NB4 (cell line): ENCODE data around the gene ZMPSTE24.
"Not testable (repeated sequence)": the region's sequence is repeated elsewhere in the genome, so short reads cannot be mapped to it uniquely, and the experiment has no call there.

Experiments
- DNase-seq: peaks from one replicate; pipeline ENCODE4 v3.0.0; 2010; ENCODE audit warnings: low read depth
- H3K4me3 ChIP-seq: one replicate; pipeline ENCODE4 v1.5.1; 2011; ENCODE audit warnings: mild to moderate bottlenecking, low read depth, low read length, moderate library complexity
- CTCF ChIP-seq: IDR thresholded peaks from one replicate; pipeline ENCODE4 v1.5.1; 2012; ENCODE audit warnings: low read depth, low read length
- MAX ChIP-seq: IDR thresholded peaks from 2 replicates; pipeline ENCODE4 v1.6.1; 2011; ENCODE audit warnings: low read depth, low read length
- MYC ChIP-seq: IDR thresholded peaks from 2 replicates; pipeline ENCODE4 v1.6.1; 2011; ENCODE audit warnings: low read depth, low read length
- POLR2A ChIP-seq: IDR thresholded peaks from 2 replicates; pipeline ENCODE4 v1.6.1; 2011; ENCODE audit warnings: mild to moderate bottlenecking; ENCODE audit not compliant: insufficient read length; ENCODE audit errors: extremely low read depth

ZMPSTE24 gene

DNA sequence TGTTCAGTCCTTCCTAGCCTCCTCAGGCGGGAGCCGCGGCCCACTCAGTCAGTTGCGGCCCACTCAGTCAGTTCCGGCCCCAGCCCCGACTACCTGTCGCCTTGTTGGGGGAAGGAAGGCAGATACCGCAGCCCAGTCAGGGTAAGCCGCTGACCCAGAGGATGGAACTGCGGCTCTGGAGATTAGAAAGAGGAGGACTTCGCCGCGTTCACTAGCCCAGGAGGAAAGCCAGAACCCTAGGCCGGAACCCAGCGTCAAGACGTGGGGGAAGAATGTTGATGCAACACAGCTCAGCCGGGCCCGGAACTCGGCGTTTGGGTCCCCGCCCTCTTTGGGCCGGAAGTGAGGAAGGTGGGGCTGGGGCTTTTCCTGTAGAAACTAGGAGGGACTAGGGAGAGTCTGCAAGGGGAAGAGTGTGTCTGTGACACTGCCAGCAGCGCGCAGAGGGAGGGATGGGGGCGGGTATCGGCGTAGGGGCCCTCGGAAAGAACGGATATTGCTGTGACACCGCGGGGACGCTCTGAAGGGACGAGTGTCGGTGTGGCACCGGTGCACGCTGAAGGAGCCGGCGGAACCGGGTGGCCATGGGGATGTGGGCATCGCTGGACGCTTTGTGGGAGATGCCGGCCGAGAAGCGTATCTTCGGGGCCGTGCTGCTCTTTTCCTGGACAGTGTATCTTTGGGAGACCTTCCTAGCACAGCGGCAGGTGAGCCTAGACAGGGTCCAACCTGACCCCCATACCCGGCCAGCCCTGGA is at the start of gene ZMPSTE24:
TSS of gene ZMPSTE24 (plus strand) at position 549 of the 757 bp plus-strand sequence. CDS start at position 585, 36 bp downstream.
- peak; percentile 98 for DNase-seq
- peak within 1 kb of the TSS; percentile 100 for H3K4me3 ChIP-seq

GRCh38 chr1:40210511-40211204 is 47.4 kb upstream of the ZMPSTE24 start:
- no peak for DNase-seq
- H3K4me3 ChIP-seq = no peak overlapping the region
- TF ChIP-seq POLR2A (no peak), CTCF (no peak), MYC (no peak), MAX (no peak)

More for the DNA sequence above, at the start of gene ZMPSTE24:
- TF ChIP-seq POLR2A (peak; percentile 53), CTCF (no peak), MAX (peak; percentile 93), MYC (peak; percentile 95)

DNA sequence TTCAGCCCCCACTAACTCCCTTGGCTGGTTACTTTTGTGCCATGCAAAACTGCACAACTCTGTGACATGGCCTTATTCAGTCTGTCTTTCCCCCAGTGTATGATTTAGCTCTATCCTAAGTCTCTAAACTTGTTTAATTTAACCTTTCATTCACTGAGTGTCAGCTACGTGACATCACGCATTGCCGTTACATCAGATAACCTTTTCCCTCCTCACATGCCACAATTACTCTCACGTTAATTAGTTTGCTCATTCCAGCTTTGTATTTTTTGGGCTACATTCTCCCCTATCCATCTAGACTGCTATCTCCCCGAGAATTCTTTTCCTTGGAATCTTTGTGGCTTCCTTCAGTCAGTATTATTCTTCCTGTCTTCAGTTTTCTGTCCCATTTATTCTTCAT is 39.7 kb upstream of the ZMPSTE24 start:
- DNase-seq = no peak
- H3K4me3 ChIP-seq = no peak overlapping the region
- TF ChIP-seq MYC (no peak), POLR2A (no peak), CTCF (no peak), MAX (no peak)

DNA sequence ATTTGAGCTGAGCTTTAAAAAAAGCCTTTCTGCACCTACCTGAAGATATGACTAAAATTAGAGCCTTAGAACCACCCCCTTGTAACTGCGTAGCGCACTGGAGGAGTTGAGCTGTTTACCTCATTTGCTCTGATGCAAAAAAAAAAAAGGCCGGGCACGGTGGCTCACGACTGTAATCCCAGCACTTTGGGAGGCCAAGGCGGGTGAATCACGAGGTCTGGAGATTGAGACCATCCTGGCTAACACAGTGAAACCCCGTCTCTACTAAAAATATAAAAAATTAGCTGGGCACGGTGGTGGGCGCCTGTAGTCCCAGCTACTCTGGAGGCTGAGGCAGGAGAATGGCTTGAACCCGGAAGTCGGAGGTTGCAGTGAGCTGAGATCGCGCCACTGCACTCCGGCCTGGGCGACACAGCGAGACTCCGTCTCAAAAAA is 36.5 kb upstream of the ZMPSTE24 start:
- H3K4me3 ChIP-seq, DNase-seq: not testable (repeated sequence)

GRCh38 chr1:40221977-40222772 is 35.9 kb upstream of the ZMPSTE24 start:
- DNase-seq = no peak
- no peak overlapping the region for H3K4me3 ChIP-seq
- TF ChIP-seq POLR2A (no peak), CTCF (no peak), MAX (no peak), MYC (no peak)

GRCh38 chr1:40224040-40224439 is 34.0 kb upstream of the ZMPSTE24 start:
- H3K4me3 ChIP-seq = no peak overlapping the region
- no peak for DNase-seq
- TF ChIP-seq MYC = no peak
- no peak for TF ChIP-seq POLR2A
- TF ChIP-seq CTCF = no peak
- TF ChIP-seq MAX = no peak
